ENCODE results near the gene MRPL34.
A peak's percentile ranks its signal among the peaks of the same experiment; 100 is the strongest.

MRPL34 gene

GRCh38 chr19:17347361-17347760 lies 41.7 kb downstream of the MRPL34 start:
- no peak for DNase-seq

DNA sequence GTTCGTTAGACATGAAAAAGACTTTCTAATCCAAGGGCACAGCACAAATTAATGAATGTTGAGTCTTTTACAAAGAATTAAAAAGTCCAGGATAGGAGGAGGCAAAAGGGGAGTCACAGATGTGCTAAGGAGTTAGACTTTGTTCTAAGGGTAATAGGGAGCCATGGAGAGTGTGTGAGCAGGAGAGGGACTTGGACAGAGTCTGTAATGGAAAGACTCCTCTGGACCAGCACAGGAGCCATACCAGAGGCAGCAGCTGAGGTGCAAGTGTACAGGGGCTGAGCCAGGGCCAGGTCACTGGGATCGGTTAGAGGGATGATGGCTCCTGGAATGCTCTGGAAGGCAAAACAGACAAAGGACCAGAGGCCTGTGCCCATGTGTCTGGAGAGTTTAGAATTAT lies 42.2 kb downstream of the MRPL34 start:
- DNase-seq: no peak

GRCh38 chr19:17348700-17349099 lies 43.0 kb downstream of the MRPL34 start:
- DNase-seq: peak; percentile 56

DNA sequence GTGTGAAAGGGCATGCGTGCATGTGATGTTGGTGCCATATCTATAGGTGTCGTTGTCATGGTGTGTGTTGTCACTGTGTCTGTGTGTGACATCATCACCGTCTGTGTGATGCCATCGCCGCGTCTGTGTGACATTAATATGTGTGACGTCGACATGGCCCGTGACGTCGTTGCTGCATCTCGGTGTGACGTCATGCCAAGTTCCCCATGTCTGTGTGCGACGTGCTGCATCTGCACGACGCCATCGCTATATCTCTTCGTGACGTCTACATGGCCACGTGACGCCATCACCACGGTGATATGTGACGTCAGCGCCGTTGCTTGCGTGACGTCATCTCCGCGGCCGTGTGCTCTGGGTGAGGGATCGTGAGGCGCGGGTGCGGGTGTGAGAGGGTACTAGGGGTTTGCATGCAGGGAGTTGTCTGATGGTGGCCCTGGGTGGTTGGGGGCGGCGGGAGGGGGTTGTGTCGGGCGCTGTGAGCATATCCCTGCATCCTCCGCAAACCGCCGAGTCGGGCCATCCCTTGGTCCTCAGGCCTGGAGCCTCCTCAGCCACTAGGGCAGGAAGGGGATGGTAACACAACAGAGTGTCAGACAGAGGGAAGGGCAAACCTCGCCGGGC lies 46.3 kb downstream of the MRPL34 start:
- no peak for DNase-seq

GRCh38 chr19:17352608-17353280 lies 47.1 kb downstream of the MRPL34 start:
- no peak for DNase-seq

DNA sequence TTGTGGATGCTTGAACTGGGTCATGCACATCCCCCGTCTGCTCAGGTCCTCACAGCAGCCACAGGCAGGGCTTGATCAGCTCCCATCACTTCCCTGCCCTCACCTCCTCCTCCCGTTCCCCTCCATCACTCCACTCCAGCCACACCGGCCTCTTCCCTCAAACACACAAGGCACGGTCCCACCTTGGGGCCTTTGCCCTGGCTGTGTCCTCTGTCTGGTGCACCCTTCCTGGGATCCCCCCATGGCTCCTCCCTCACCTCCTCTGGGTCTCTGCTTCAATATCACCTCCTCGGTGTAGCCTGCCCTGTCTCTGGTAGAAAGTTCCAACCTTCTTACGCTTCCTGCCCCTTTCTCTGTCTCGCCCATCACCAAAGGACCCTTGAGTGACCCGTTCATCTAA lies 47.7 kb downstream of the MRPL34 start:
- DNase-seq: no peak

Data from fibroblast of skin of right quadriceps (primary cell).